Colonic mucosa (tissue), 4 donors: ENCODE results near the gene SSBP1. TPM values are rescaled to one million over a fixed set of nuclear protein-coding genes. Genes with fewer than 3 reads are reported as not detected.

Source experiments
- DNase-seq: peaks from one replicate; pipeline ENCODE4 v3.0.0-alpha.2; 2020
- H3K27ac ChIP-seq: fragments of 200-600 bp; one replicate; pipeline ENCODE4 v1.8.0; 2021
- H3K27me3 ChIP-seq: fragments of 200-600 bp; one replicate; pipeline ENCODE4 v1.8.0; 2021
- H3K36me3 ChIP-seq: fragments of 200-600 bp; one replicate; pipeline ENCODE4 v1.8.0; 2021
- H3K4me1 ChIP-seq: fragments of 200-600 bp; one replicate; pipeline ENCODE4 v1.8.0; 2021; ENCODE audit warnings: mild to moderate bottlenecking
- H3K4me3 ChIP-seq: fragments of 200-600 bp; one replicate; pipeline ENCODE4 v1.8.0; 2021
- H3K9ac ChIP-seq, 2 donors: one replicate each; pipeline ENCODE4 v1.7.0; 2013; ENCODE audit warnings: control low read depth in 2 of 2, low read depth in 2 of 2, low read length in 2 of 2
- H3K9me3 ChIP-seq: fragments of 200-600 bp; one replicate; pipeline ENCODE4 v1.8.0; 2021
- CTCF ChIP-seq: fragments of 200-600 bp; IDR thresholded peaks from one replicate; pipeline ENCODE4 v1.8.0; 2022; ENCODE audit warnings: antibody characterized with exemption, mild to moderate bottlenecking
- intact Hi-C: fragments of 100-400 bp; cut with DNase I; formaldehyde crosslinking; loops from one replicate; pipeline ENCODE4 v1.14.1; 2022
- total RNA-seq, 2 donors: library from RNA; stranded (reverse); fragmentation: NEBNext Ultra II Directional in 1 of 2; extraction: Animal tissue kit (Norgen Biotek cat#: 25700) in 1 of 2; gene quantifications; one replicate each; pipeline ENCODE4 v1.2.1, GENCODE V29; 2021
- donor health status: healthy.
- donor health status: DM: no; HTN: no; CAD: no.
- donor health status: DM: no; HTN: no; CAD: no.

Gene SSBP1
- total RNA-seq, 2 donors from 2014 or later = 76.7 to 130 TPM

GRCh38 chr7:141704112-141704511, 34.0 kb upstream of the SSBP1 start:
- TF ChIP-seq CTCF = no peak
- H3K9ac ChIP-seq = no peak overlapping the region
- no peaks in the 10 kb centered on the region for H3K36me3 ChIP-seq
- no peak overlapping the region for H3K27ac ChIP-seq
- intact Hi-C loops = no loop called here
- DNase-seq = no peak
- no peak overlapping the region for H3K4me3 ChIP-seq
- no peaks in the 10 kb centered on the region for H3K9me3 ChIP-seq
- H3K27me3 ChIP-seq = no peaks in the 10 kb centered on the region
- peaks cover 13% of the 10 kb centered on the region for H3K4me1 ChIP-seq

GRCh38 chr7:141704741-141705140, 33.4 kb upstream of the SSBP1 start:
- Histone ChIP-seq H3K9me3 (no peaks in the 10 kb centered on the region), H3K4me1 (peaks cover 13% of the 10 kb centered on the region), H3K27ac (no peak overlapping the region), H3K27me3 (no peaks in the 10 kb centered on the region), H3K36me3 (no peaks in the 10 kb centered on the region), H3K9ac (peak overlapping the region in 1 of 2 donors; percentile 2), H3K4me3 (no peak overlapping the region)
- no peak for DNase-seq
- intact Hi-C loops = no loop called here
- no peak for TF ChIP-seq CTCF

GRCh38 chr7:141706239-141707064, 31.7 kb upstream of the SSBP1 start:
- H3K27ac ChIP-seq = no peak overlapping the region
- no peaks in the 10 kb centered on the region for H3K27me3 ChIP-seq
- H3K4me1 ChIP-seq = peaks cover 13% of the 10 kb centered on the region
- TF ChIP-seq CTCF = no peak
- intact Hi-C loops = no loop called here
- no peaks in the 10 kb centered on the region for H3K9me3 ChIP-seq
- H3K9ac ChIP-seq = no peak overlapping the region
- H3K36me3 ChIP-seq = no peaks in the 10 kb centered on the region
- DNase-seq = no peak
- no peak overlapping the region for H3K4me3 ChIP-seq

GRCh38 chr7:141708351-141708750, 29.8 kb upstream of the SSBP1 start, which contains the start of gene WEE2:
WEE2 (plus strand) TSS chr7:141708353; CDS start chr7:141708759, 406 bp downstream.
- Histone ChIP-seq H3K27me3 (no peaks in the 10 kb centered on the region), H3K27ac (no peak within 1 kb of the TSS), H3K4me3 (no peak within 1 kb of the TSS), H3K4me1 (peaks cover 13% of the 10 kb centered on the region), H3K9ac (no peak within 1 kb of the TSS), H3K9me3 (no peaks in the 10 kb centered on the region), H3K36me3 (no peaks in the 10 kb centered on the region)
- no peak for DNase-seq
- intact Hi-C loops = no loop called here
- TF ChIP-seq CTCF = no peak

GRCh38 chr7:141709318-141709717, 28.8 kb upstream of the SSBP1 start:
- Histone ChIP-seq H3K36me3 (no peaks in the 10 kb centered on the region), H3K27me3 (no peaks in the 10 kb centered on the region), H3K27ac (no peak overlapping the region), H3K4me3 (no peak overlapping the region), H3K4me1 (peaks cover 11% of the 10 kb centered on the region), H3K9ac (no peak overlapping the region), H3K9me3 (no peaks in the 10 kb centered on the region)
- TF ChIP-seq CTCF = no peak
- DNase-seq = no peak
- intact Hi-C loops = no loop called here
